IMR-90 (cell line): ENCODE measurements around the gene KRT80.

ENCODE experiments used
- CHD1 ChIP-seq: IDR thresholded peaks from 2 replicates; pipeline ENCODE4 v1.6.1; 2012; ENCODE audit warnings: low read depth, low read length, improper control_type of control experiment
- CTCF ChIP-seq: conservative IDR thresholded peaks from 2 replicates; pipeline ENCODE4 v1.5.1; 2012; ENCODE audit warnings: mild to moderate bottlenecking, low read depth, low read length, improper control_type of control experiment
- MAZ ChIP-seq: IDR thresholded peaks from 2 replicates; pipeline ENCODE4 v1.6.1; 2012; ENCODE audit warnings: low read depth, mild to moderate bottlenecking, low read length, improper control_type of control experiment, moderate library complexity, borderline replicate concordance
- POLR2A ChIP-seq: IDR thresholded peaks from 2 replicates; pipeline ENCODE4 v1.6.1; 2012; ENCODE audit warnings: mild to moderate bottlenecking, low read depth, low read length
- RAD21 ChIP-seq: IDR thresholded peaks from 2 replicates; pipeline ENCODE4 v1.6.1; 2012; ENCODE audit warnings: low read length, improper control_type of control experiment
- RFX5 ChIP-seq: IDR thresholded peaks from 2 replicates; pipeline ENCODE4 v1.8.0; 2012; ENCODE audit warnings: low read depth, mild to moderate bottlenecking, low read length, moderate library complexity
- SMC3 ChIP-seq: fragments of 150-350 bp; IDR thresholded peaks from 2 replicates; pipeline ENCODE4 v1.6.1; 2016; ENCODE audit warnings: low read depth, mild to moderate bottlenecking, antibody characterized with exemption, low read length, moderate library complexity
- TF ChIP-seq, protein P1 (sequence below): fragments of 150-350 bp; IDR thresholded peaks from 2 replicates; pipeline ENCODE4 v1.6.1; 2017; ENCODE audit warnings: mild to moderate bottlenecking, antibody characterized with exemption, low read length, low read depth

- TF ChIP-seq CTCF (no peak), POLR2A (no peak), RAD21 (no peak), SMC3 (no peak), MAZ (no peak), CHD1 (no peak), RFX5 (no peak)
- TF ChIP-seq, protein P1, sequence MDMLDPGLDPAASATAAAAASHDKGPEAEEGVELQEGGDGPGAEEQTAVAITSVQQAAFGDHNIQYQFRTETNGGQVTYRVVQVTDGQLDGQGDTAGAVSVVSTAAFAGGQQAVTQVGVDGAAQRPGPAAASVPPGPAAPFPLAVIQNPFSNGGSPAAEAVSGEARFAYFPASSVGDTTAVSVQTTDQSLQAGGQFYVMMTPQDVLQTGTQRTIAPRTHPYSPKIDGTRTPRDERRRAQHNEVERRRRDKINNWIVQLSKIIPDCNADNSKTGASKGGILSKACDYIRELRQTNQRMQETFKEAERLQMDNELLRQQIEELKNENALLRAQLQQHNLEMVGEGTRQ: no peak
These were observed 19.3 kb upstream of the KRT80 start for GRCh38 chr12:52210925-52211650.
